Activated CD8-positive, alpha-beta memory T cell treated with anti-CD3 and anti-CD28 coated beads for 36 hours (primary cell): ENCODE data around the gene CASP9. TPM values are rescaled to one million over a fixed set of nuclear protein-coding genes. Genes with fewer than 3 reads are reported as not detected.
"Not testable (repeated sequence)": the region's sequence is repeated elsewhere in the genome, so short reads cannot be mapped to it uniquely, and the experiment has no call there.

Source experiments
- CTCF ChIA-PET: fragments of 350-600 bp; sonication (Branson Sonifier 250); formaldehyde crosslinking; loops from one replicate; lab custom pipeline; 2021; ENCODE audit warnings: antibody characterized with exemption; lab: Charles Lee
- POLR2A ChIA-PET: fragments of 350-600 bp; sonication (Branson Sonifier 250); formaldehyde crosslinking; loops from one replicate; lab custom pipeline; 2021; ENCODE audit warnings: antibody characterized with exemption; lab: Charles Lee
- total RNA-seq, 2 experiments: library from RNA; stranded (reverse); gene quantifications; one replicate each; pipeline ENCODE4 v1.2.3, GENCODE V29; 2021

Gene CASP9
- total RNA-seq, 2 experiments from 2014 or later, result 8.3 to 9.2 TPM

- ChIA-PET POLR2A (no interaction called here), CTCF (interaction anchor here (0.5 kb wide), 1 partner anchor 173 kb away, joined by 4 read pairs; no protein-coding TSS in a partner anchor)
These were observed 16.7 kb downstream of the CASP9 start for GRCh38 chr1:15507278-15507677.

GRCh38 chr1:15506831-15507230 is 17.2 kb downstream of the CASP9 start:
- ChIA-PET POLR2A (no interaction called here), CTCF (no interaction called here)

GRCh38 chr1:15504436-15504835 is 19.6 kb downstream of the CASP9 start:
- CTCF ChIA-PET, result no interaction called here
- POLR2A ChIA-PET, result no interaction called here

GRCh38 chr1:15501208-15502032 is 22.6 kb downstream of the CASP9 start:
- ChIA-PET CTCF (no interaction called here), POLR2A (no interaction called here)

GRCh38 chr1:15500184-15501178 is 23.5 kb downstream of the CASP9 start:
- ChIA-PET POLR2A (no interaction called here), CTCF (no interaction called here)

GRCh38 chr1:15493869-15494390 is 30.1 kb downstream of the CASP9 start:
- POLR2A ChIA-PET, result no interaction called here
- CTCF ChIA-PET, result no interaction called here

GRCh38 chr1:15492596-15492995 is 31.4 kb downstream of the CASP9 start:
- ChIA-PET POLR2A (no interaction called here), CTCF (no interaction called here)

- CTCF ChIA-PET, POLR2A ChIA-PET: not testable (repeated sequence)
These were observed 33.0 kb downstream of the CASP9 start for GRCh38 chr1:15491010-15491409.

GRCh38 chr1:15489052-15489736 is 34.8 kb downstream of the CASP9 start:
- ChIA-PET CTCF (no interaction called here), POLR2A (no interaction called here)

GRCh38 chr1:15488371-15488770 is 35.6 kb downstream of the CASP9 start:
- POLR2A ChIA-PET, result no interaction called here
- CTCF ChIA-PET, result no interaction called here

GRCh38 chr1:15486844-15487610 is 37.0 kb downstream of the CASP9 start:
- CTCF ChIA-PET, POLR2A ChIA-PET: not testable (repeated sequence)

GRCh38 chr1:15485636-15486035 is 38.4 kb downstream of the CASP9 start:
- ChIA-PET CTCF (no interaction called here), POLR2A (no interaction called here)

GRCh38 chr1:15484443-15484842 is 39.6 kb downstream of the CASP9 start:
- POLR2A ChIA-PET, CTCF ChIA-PET: not testable (repeated sequence)

GRCh38 chr1:15483971-15484370 is 40.0 kb downstream of the CASP9 start:
- CTCF ChIA-PET, result no interaction called here
- POLR2A ChIA-PET, result no interaction called here

- POLR2A ChIA-PET, CTCF ChIA-PET: not testable (repeated sequence)
These were observed 41.0 kb downstream of the CASP9 start for GRCh38 chr1:15482983-15483543.

- POLR2A ChIA-PET, CTCF ChIA-PET: not testable (repeated sequence)
These were observed 41.6 kb downstream of the CASP9 start for GRCh38 chr1:15482455-15482854.

- ChIA-PET CTCF (no interaction called here), POLR2A (no interaction called here)
These were observed 44.2 kb downstream of the CASP9 start for GRCh38 chr1:15479654-15480347.

- POLR2A ChIA-PET, result no interaction called here
- CTCF ChIA-PET, result no interaction called here
These were observed 46.3 kb downstream of the CASP9 start for GRCh38 chr1:15477646-15478212.
